Natural killer cell treated with Interleukin-12 subunit alpha and Interleukin-12 subunit beta and Interleukin-15 and Interleukin-18, amount 100 ng/mL, for 72 hours (primary cell): Measurements from ENCODE around the gene PMF1. TPM values are rescaled to one million over a fixed set of nuclear protein-coding genes. Genes with fewer than 3 reads are reported as not detected.

Source experiments
- ATAC-seq, 2 donors: fragments of 150-1000 bp; cut with Tn5 transposase in 1 of 2; sonication (Bioruptor Pico), chemical (Tn5 transposase) in 1 of 2; 2 replicates each; pipeline ENCODE4 v1.10.0; 2021
- DNase-seq: peaks from one replicate; pipeline ENCODE4 v3.0.0; 2022; ENCODE audit warnings: low spot score
- H3K27ac Mint-ChIP-seq, 2 donors: 1 replicate in 1 of 2; 2 replicates in 1 of 2; pipeline ENCODE4 v1.8.0; 2022; ENCODE audit warnings: mixed read lengths in 2 of 2, mild to moderate bottlenecking in 1 of 2, moderate library complexity in 1 of 2
- H3K27me3 Mint-ChIP-seq, 2 donors: 1 replicate in 1 of 2; 2 replicates in 1 of 2; pipeline ENCODE4 v1.8.0; 2022; ENCODE audit warnings: mixed read lengths in 2 of 2
- H3K36me3 Mint-ChIP-seq: one replicate; pipeline ENCODE4 v1.8.0; 2022; ENCODE audit warnings: mixed read lengths
- H3K4me1 Mint-ChIP-seq, 2 donors: 1 replicate in 1 of 2; 2 replicates in 1 of 2; pipeline ENCODE4 v1.8.0; 2022; ENCODE audit warnings: low read depth in 2 of 2, mixed read lengths in 2 of 2, mild to moderate bottlenecking in 1 of 2
- H3K4me3 Mint-ChIP-seq: one replicate; pipeline ENCODE4 v1.8.0; 2022; ENCODE audit warnings: mixed read lengths
- H3K9me3 Mint-ChIP-seq: 2 replicates; pipeline ENCODE4 v1.8.0; 2022; ENCODE audit warnings: mixed read lengths
- total RNA-seq, 2 donors: library from RNA; stranded (reverse); gene quantifications; one replicate each; pipeline ENCODE4 v1.2.3, GENCODE V29; 2022

Gene PMF1
- total RNA-seq, 2 donors from 2014 or later: 90.6 to 105 TPM

DNA sequence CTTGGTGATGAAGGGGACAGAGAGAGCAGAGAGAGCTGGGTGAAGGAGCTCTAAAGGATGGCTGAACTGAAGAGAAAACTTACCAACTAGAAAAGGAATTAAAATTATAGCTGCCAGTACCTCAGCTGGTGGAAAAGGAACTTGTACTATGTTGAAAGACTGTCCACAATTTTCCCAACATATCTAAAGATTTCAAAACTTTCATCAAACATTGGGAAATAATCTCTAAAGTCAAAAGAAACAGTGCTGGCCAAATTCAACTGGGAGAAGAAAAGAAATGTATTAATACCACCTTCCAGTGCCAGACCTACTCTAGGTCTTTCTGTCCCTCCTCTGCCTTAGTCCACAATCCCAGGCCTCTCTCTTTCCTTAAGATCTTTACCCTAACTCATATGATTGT, 63.7 kb downstream of the PMF1 start:
- Mint-ChIP-seq H3K27ac (no peak overlapping the region), H3K36me3 (peaks cover 40% of the 10 kb centered on the region), H3K9me3 (no peaks in the 10 kb centered on the region), H3K4me1 (peaks cover 13 to 26% of the 10 kb centered on the region in 2 donors), H3K27me3 (no peaks in the 10 kb centered on the region), H3K4me3 (no peak overlapping the region)
- no peak for ATAC-seq
- no peak for DNase-seq

DNA sequence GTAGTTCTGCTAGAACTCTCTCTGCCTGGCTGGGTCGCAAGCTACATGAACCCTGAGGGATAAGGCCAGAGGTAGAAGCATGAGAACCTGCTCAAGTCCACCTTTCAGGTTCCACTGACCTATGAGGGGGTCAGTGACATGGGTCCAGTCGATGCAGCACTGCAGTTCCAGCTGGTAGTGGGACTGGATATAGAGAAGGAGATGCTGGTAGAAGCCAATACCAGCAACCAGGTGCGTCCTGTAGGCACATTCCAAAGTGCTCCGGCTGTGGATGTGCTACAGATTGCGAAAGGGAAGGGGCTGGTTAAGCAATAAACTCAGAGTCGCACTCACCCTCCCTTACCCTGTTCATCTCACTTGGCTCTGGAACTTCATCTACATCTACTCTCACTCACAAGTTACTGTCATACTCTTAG, 64.2 kb downstream of the PMF1 start:
- Mint-ChIP-seq H3K27me3 (no peaks in the 10 kb centered on the region), H3K4me1 (peaks cover 17 to 27% of the 10 kb centered on the region in 2 donors), H3K9me3 (no peaks in the 10 kb centered on the region), H3K4me3 (no peak overlapping the region), H3K27ac (peak overlapping the region in 1 of 2 donors; percentile 52), H3K36me3 (peaks cover 40% of the 10 kb centered on the region)
- no peak for ATAC-seq
- no peak for DNase-seq

DNA sequence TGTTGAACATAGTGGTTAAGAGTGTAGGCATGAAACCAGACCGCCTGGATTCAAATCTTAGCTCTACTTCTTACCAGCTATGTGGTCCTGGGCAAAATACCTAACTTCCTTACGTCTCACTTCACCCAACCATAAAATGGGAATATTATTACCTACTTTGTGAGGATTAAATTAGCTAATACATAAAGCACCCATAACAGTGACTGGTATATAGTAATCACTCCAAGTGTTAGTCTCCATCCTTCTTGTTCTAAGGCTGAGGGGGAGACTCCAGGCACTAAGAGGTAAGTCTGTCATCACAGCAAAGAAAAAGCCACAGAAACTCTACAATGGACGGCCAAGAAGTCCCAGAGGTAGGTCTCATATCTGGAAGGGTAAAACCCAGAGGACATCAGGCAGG, 67.0 kb downstream of the PMF1 start:
- H3K36me3 Mint-ChIP-seq: peaks cover 20% of the 10 kb centered on the region
- DNase-seq (no peak), ATAC-seq (no peak)
- peak overlapping the region in 1 of 2 donors; percentile 21 for H3K27ac Mint-ChIP-seq
- H3K9me3 Mint-ChIP-seq: no peaks in the 10 kb centered on the region
- peaks cover 35 to 42% of the 10 kb centered on the region in 2 donors for H3K4me1 Mint-ChIP-seq
- no peaks in the 10 kb centered on the region for H3K27me3 Mint-ChIP-seq
- H3K4me3 Mint-ChIP-seq: peak overlapping the region; percentile 99

- Mint-ChIP-seq H3K27me3 (no peaks in the 10 kb centered on the region), H3K9me3 (no peaks in the 10 kb centered on the region), H3K27ac (peak overlapping the region; percentile 93 to 98), H3K4me3 (peak overlapping the region; percentile 99), H3K36me3 (peaks cover 15% of the 10 kb centered on the region), H3K4me1 (peaks cover 35 to 42% of the 10 kb centered on the region in 2 donors)
- no peak for DNase-seq
- peak in 1 of 2 donors; percentile 70 for ATAC-seq
Measured at GRCh38 chr1:156281281-156281680, 68.5 kb downstream of the PMF1 start.

DNA sequence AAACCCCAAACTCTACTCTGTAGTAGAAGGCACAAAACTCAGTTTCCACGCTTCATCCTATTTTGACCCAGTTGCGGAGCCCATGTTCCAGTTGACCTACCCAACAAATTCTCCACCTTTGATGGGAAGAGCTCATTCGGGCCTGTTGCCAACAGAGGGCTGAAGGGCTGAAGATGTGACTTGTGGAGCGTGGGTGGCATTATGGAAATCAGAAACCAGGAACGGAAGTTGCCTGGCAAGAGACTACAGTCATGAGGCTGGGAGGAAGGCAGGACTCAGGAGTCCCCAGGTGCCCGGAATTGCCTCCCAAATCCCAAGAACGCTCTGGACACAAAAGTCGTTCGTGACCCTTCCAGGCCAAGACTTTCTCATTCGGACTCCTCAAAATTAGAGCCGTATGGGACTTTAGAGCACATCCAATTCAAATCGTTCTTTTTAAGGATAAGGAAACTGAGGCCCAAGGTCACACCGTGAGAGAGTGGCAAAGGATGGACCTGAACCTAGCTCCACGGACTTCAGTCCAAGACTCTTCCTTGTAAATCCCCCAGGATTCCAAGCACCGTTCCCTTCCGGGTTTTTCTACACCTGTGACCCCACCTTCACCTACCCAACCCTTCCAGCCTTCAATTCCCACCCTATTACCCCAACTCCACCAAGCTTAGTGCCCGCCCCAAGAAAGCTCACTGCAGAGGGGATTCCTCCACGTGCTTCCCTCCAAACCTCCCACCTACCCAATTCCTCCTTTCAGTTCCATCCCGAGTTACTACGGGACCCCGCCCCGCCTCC, 69.1 kb downstream of the PMF1 start:
- ATAC-seq: no peak
- Mint-ChIP-seq H3K4me1 (peaks cover 35 to 42% of the 10 kb centered on the region in 2 donors), H3K9me3 (no peaks in the 10 kb centered on the region)

DNA sequence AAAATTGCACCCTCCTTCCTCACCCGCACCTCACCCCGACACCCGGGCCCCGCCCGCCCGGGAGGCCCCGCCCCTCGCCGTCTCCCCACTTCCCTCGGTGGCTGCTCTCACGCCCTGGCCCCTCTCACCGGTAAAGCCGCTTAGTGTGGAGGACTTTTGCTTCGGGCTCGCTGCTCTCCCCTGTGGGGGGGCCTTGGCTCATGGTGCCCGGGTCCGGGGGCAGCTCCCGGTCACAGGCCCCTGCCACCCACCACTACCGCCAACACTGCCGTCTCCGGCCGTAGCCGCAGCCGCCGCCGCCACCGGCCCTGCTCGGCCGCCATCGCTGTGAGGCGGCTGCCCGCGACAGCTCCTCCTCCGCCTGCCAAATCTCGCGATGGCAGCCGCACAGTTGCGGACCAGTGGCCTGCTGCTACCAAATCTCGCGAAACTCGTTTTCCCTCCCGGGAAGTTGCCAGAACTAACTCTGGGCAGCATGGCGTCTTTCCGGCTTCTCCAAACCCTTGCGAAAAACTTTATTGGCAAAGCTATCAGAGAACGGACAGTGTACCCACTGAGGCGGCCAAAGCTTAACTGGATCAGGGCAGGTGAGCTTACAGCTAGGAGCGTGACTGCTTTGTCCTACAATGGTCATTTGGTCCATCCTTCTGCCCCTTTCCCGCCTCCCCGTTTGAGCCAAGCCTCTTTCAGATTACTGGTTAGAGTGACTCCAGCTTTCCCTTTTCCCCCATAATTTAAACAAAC, 69.8 kb downstream of the PMF1 start, which contains the start of gene SMG5:
TSS of gene SMG5 (minus strand) at position 347 of the 744 bp plus-strand sequence. CDS start at position 202, 145 bp downstream.
- H3K9me3 Mint-ChIP-seq: no peaks in the 10 kb centered on the region
- ATAC-seq: peak; percentile 93 to 97
- H3K27me3 Mint-ChIP-seq: no peaks in the 10 kb centered on the region
- H3K27ac Mint-ChIP-seq: peak within 1 kb of the TSS; percentile 93 to 98
- H3K4me1 Mint-ChIP-seq: peaks cover 35 to 37% of the 10 kb centered on the region in 2 donors
- peaks cover 11% of the 10 kb centered on the region for H3K36me3 Mint-ChIP-seq
- H3K4me3 Mint-ChIP-seq: peak within 1 kb of the TSS; percentile 99
- peak; percentile 97 for DNase-seq

More for the DNA sequence above, 69.1 kb downstream of the PMF1 start:
- H3K4me3 Mint-ChIP-seq: peak overlapping the region; percentile 99
- H3K27me3 Mint-ChIP-seq: no peaks in the 10 kb centered on the region
- DNase-seq: no peak
- H3K27ac Mint-ChIP-seq: peak overlapping the region; percentile 93 to 98
- H3K36me3 Mint-ChIP-seq: peaks cover 15% of the 10 kb centered on the region

DNA sequence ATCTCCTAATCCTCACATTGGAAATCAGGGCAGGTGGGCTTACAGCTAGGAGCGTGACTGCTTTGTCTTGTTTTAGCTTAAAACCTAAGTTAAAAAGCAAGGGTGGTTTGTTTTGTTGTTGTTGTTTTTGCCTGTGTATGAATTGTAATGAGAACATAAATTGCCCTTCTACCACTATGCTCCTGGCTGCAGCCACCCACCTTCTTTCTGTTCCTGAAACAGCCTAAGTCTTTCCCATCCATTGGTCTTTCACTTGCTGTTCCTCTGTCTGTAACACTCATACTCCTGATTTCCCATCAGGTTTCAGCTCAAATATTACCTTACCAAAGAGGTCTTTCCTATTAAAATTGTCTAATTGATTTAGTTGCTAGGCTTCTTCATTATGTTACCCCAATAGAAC, 70.7 kb downstream of the PMF1 start:
- Mint-ChIP-seq H3K27me3 (no peaks in the 10 kb centered on the region), H3K36me3 (peaks cover 3% of the 10 kb centered on the region), H3K27ac (peak overlapping the region; percentile 93 to 98), H3K4me1 (peaks cover 31 to 35% of the 10 kb centered on the region in 2 donors), H3K9me3 (no peaks in the 10 kb centered on the region), H3K4me3 (peak overlapping the region; percentile 99)
- DNase-seq: no peak
- ATAC-seq: no peak

DNA sequence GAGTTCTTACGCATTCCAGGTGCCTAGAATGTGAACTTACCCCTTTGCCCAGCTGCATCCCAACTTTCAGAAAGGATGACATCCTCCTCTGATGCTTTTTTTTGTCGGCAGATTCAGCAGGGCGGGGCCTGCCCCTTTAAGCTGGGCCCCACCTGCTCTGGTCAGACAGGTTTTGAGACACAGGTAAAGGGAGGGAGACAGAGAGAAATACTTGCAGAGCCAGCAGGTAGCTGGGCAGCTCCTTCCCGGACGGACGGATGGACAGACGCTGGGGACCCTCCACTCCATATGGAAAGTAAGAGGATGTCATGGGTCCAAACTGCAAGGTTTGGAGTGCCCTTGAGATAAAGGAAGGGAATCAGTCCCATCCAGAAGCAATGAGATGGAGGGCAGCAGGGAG, 71.3 kb downstream of the PMF1 start, which contains the start of gene TMEM79:
TSS of gene TMEM79 (plus strand) at position 214 of the 400 bp plus-strand sequence. CDS start 902 bp downstream, outside the sequence.
- no peak for ATAC-seq
- Mint-ChIP-seq H3K27ac (peak within 1 kb of the TSS; percentile 93 to 98), H3K27me3 (no peaks in the 10 kb centered on the region), H3K36me3 (no peaks in the 10 kb centered on the region), H3K4me3 (peak within 1 kb of the TSS; percentile 99), H3K4me1 (peaks cover 31 to 35% of the 10 kb centered on the region in 2 donors), H3K9me3 (no peaks in the 10 kb centered on the region)
- no peak for DNase-seq

DNA sequence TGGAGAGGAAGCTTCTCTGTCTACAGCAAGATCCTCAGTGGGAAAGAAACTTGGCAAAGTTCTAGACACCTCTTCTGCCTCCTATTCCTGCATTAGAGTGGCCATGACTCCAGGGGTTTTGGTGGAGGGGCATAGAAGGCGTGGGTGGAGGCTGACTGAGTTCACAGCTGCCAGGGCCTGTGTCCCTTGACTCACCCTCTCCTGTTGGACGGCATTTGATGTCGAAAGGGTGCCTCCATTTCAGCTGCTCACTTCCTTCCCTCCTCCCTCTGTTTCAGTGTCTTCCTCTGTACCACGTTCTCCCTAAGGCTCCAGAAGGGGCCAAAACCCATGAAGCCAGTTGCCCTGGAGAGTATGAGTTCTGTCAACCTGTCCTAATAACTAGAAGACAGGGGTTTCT, 72.0 kb downstream of the PMF1 start:
- H3K27ac Mint-ChIP-seq: no peak overlapping the region

DNA sequence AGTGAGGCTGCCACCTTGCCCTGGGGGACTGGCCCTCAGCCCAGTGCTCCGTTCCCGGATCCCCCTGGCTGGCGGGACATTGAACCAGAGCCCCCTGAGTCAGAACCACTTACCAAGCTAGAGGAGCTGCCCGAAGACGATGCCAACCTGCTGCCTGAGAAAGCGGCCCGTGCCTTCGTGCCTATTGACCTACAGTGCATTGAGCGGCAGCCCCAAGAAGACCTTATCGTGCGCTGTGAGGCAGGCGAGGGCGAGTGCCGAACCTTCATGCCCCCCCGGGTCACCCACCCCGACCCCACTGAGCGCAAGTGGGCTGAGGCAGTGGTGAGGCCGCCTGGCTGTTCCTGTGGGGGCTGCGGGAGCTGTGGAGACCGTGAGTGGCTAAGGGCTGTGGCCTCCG, 72.6 kb downstream of the PMF1 start:
- H3K4me1 Mint-ChIP-seq: peaks cover 26 to 33% of the 10 kb centered on the region in 2 donors
- no peaks in the 10 kb centered on the region for H3K36me3 Mint-ChIP-seq
- no peaks in the 10 kb centered on the region for H3K27me3 Mint-ChIP-seq
- no peak overlapping the region for H3K27ac Mint-ChIP-seq
- no peak for ATAC-seq
- no peak for DNase-seq
- no peak overlapping the region for H3K4me3 Mint-ChIP-seq
- no peaks in the 10 kb centered on the region for H3K9me3 Mint-ChIP-seq

More for the DNA sequence above, 72.0 kb downstream of the PMF1 start:
- Mint-ChIP-seq H3K36me3 (no peaks in the 10 kb centered on the region), H3K27me3 (no peaks in the 10 kb centered on the region), H3K4me1 (peaks cover 31 to 35% of the 10 kb centered on the region in 2 donors), H3K4me3 (no peak overlapping the region), H3K9me3 (no peaks in the 10 kb centered on the region)
- DNase-seq: no peak
- no peak for ATAC-seq

DNA sequence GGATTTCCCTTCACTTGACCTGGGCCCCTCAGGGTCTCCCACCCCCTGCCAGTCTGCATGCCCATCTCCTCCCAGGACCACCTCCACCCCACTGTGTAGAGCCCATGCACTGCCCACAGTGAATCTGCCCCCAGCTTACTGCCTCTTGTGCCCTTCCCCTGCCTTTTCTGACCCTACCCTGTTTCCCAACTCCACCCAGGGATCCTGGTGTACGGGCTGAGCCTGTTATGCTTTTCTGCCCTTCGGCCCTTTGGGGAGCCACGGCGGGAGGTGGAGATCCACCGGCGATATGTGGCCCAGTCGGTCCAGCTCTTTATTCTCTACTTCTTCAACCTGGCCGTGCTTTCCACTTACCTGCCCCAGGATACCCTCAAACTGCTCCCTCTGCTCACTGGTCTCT, 73.3 kb downstream of the PMF1 start:
- DNase-seq: no peak
- no peak overlapping the region for H3K4me3 Mint-ChIP-seq
- no peaks in the 10 kb centered on the region for H3K9me3 Mint-ChIP-seq
- H3K4me1 Mint-ChIP-seq: peaks cover 25 to 28% of the 10 kb centered on the region in 2 donors
- no peak for ATAC-seq
- H3K27ac Mint-ChIP-seq: no peak overlapping the region
- H3K27me3 Mint-ChIP-seq: no peaks in the 10 kb centered on the region
- H3K36me3 Mint-ChIP-seq: no peaks in the 10 kb centered on the region
